HCT116 (cell line): ENCODE data around the gene OGG1. TPM values are rescaled to one million over a fixed set of nuclear protein-coding genes. Genes with fewer than 3 reads are reported as not detected.

Experiments used
- ATAC-seq: fragments of 200-7000 bp; cut with Tn5 transposase; 2 replicates; pipeline ENCODE4 v1.9.1; 2020; ENCODE audit warnings: mild to moderate bottlenecking, moderate library complexity
- BruUV-seq: library from RNA; stranded (reverse); fragments of 400-500 nt; replicated peaks from 2 replicates; lab custom pipeline; 2021; lab: Mats Ljungman, UMichigan
- CTCF ChIA-PET: fragments of 300-600 bp; sonication (Branson Sonifier 250); formaldehyde crosslinking; loops from one replicate; lab custom pipeline; 2021; ENCODE audit warnings: antibody characterized with exemption; lab: Charles Lee
- POLR2A ChIA-PET: fragments of 300-600, 350-600 bp; sonication (Branson Sonifier 250); formaldehyde crosslinking; loops from one replicate; lab custom pipeline; 2021; ENCODE audit warnings: antibody characterized with exemption; lab: Charles Lee
- RAD21 ChIA-PET, 2 experiments: fragments of 300-600 bp; sonication (Branson Sonifier 250); formaldehyde crosslinking; loops; one replicate each; lab custom pipeline; 2023; ENCODE audit warnings: low total read pairs in 2 of 2; ENCODE audit not compliant: uncharacterized antibody in 2 of 2, unreplicated experiment in 2 of 2, low non-redundant PET in 1 of 2; lab: Charles Lee
- DNase-seq: peaks from one replicate; pipeline ENCODE4 v3.0.0-alpha.2; 2010; ENCODE audit warnings: low read depth, low spot score
- H2AFZ ChIP-seq: fragments of 200-600 bp; shearing (Covaris generic), sonication (generic); 2 replicates; pipeline ENCODE4 v1.6.1; 2017; ENCODE audit warnings: low read depth, mixed run types, mixed read lengths, antibody characterized with exemption, low read length; ENCODE audit not compliant: poor library complexity, severe bottlenecking
- H3K27ac ChIP-seq: 2 replicates; pipeline ENCODE4 v1.5.1; 2012; ENCODE audit warnings: low read depth, low read length
- H3K27me3 ChIP-seq: fragments of 200-600 bp; sonication (generic); 2 replicates; pipeline ENCODE4 v1.6.1; 2016; ENCODE audit warnings: mixed run types, low read length, mixed read lengths; ENCODE audit not compliant: insufficient read depth
- H3K36me3 ChIP-seq, 2 experiments: fragments of 200-500 bp in 1 of 2; fragments of 200-600 bp in 1 of 2; sonication (Bioruptor generic) in 1 of 2; sonication (generic) in 1 of 2; 2 replicates each; pipeline versions ENCODE4 v1.5.1 to v1.6.1; 2014 to 2016; ENCODE audit warnings: low read length in 2 of 2, inconsistent platforms in 1 of 2, mixed read lengths in 1 of 2, mixed run types in 1 of 2; ENCODE audit not compliant: insufficient read depth in 2 of 2, control insufficient read depth in 1 of 2
- H3K4me1 ChIP-seq, 2 experiments: fragments of 200-600 bp in 1 of 2; sonication (generic) in 1 of 2; 2 replicates each; pipeline versions ENCODE4 v1.5.1 to v1.6.1; 2012 to 2017; ENCODE audit warnings: low read length in 2 of 2, inconsistent platforms in 1 of 2, mild to moderate bottlenecking in 1 of 2, mixed read lengths in 1 of 2, mixed run types in 1 of 2, moderate library complexity in 1 of 2; ENCODE audit not compliant: insufficient read depth in 2 of 2, control insufficient read depth in 1 of 2
- H3K4me2 ChIP-seq: fragments of 200-600 bp; sonication (generic); 2 replicates; pipeline ENCODE4 v1.6.1; 2017; ENCODE audit warnings: mixed run types, low read length, mixed read lengths
- H3K4me3 ChIP-seq, 2 experiments: fragments of 200-600 bp in 1 of 2; sonication (generic) in 1 of 2; replicated peaks in 1 of 2; 2 replicates each; pipeline ENCODE4 v1.5.1; 2011 to 2016; ENCODE audit warnings: low read length in 2 of 2, control low read depth in 1 of 2, low read depth in 1 of 2, mild to moderate bottlenecking in 1 of 2, mixed read lengths in 1 of 2, mixed run types in 1 of 2
- H3K79me2 ChIP-seq: fragments of 200-600 bp; sonication (generic); 2 replicates; pipeline ENCODE4 v1.6.1; 2017; ENCODE audit warnings: mild to moderate bottlenecking, mixed run types, low read length, moderate library complexity, mixed read lengths; ENCODE audit not compliant: insufficient read depth
- H3K9ac ChIP-seq: fragments of 200-600 bp; sonication (generic); 2 replicates; pipeline ENCODE4 v1.6.1; 2016; ENCODE audit warnings: low read length, mixed read lengths
- H3K9me2 ChIP-seq: fragments of 200-600 bp; sonication (generic), shearing (Covaris generic); 2 replicates; pipeline ENCODE4 v1.6.1; 2017; ENCODE audit warnings: mixed run types, mild to moderate bottlenecking, moderate library complexity; ENCODE audit not compliant: insufficient read depth
- H3K9me3 ChIP-seq, 2 experiments: fragments of 200-500 bp in 1 of 2; fragments of 200-600 bp in 1 of 2; sonication (Bioruptor generic) in 1 of 2; sonication (generic) in 1 of 2; 2 replicates each; pipeline ENCODE4 v1.6.1; 2014 to 2017; ENCODE audit warnings: low read length in 2 of 2, mixed read lengths in 2 of 2, inconsistent platforms in 1 of 2, low read depth in 1 of 2, mild to moderate bottlenecking in 1 of 2, mixed run types in 1 of 2, moderate library complexity in 1 of 2; ENCODE audit not compliant: control insufficient read depth in 1 of 2, insufficient read depth in 1 of 2
- H4K20me1 ChIP-seq: fragments of 200-600 bp; sonication (generic), shearing (Covaris generic); 2 replicates; pipeline ENCODE4 v1.6.1; 2017; ENCODE audit warnings: mixed run types, mild to moderate bottlenecking, moderate library complexity; ENCODE audit not compliant: insufficient read depth
- ATF3 ChIP-seq: IDR thresholded peaks from 2 replicates; pipeline ENCODE4 v1.6.1; 2012
- CBX3 ChIP-seq: IDR thresholded peaks from 2 replicates; pipeline ENCODE4 v1.6.1; 2012; ENCODE audit warnings: low read depth
- EGR1 ChIP-seq: IDR thresholded peaks from 2 replicates; pipeline ENCODE4 v1.6.1; 2012; ENCODE audit warnings: low read depth
- ELF1 ChIP-seq: IDR thresholded peaks from 2 replicates; pipeline ENCODE4 v1.6.1; 2012; ENCODE audit warnings: low read depth, borderline replicate concordance
- EZH2 ChIP-seq: fragments of 200-600 bp; sonication (generic); IDR thresholded peaks from 2 replicates; pipeline ENCODE4 v1.6.1; 2017; ENCODE audit warnings: antibody characterized with exemption, mixed run types
- EZH2phosphoT487 ChIP-seq: fragments of 200-600 bp; IDR thresholded peaks from 2 replicates; pipeline ENCODE4 v1.6.1; 2018; ENCODE audit warnings: antibody characterized with exemption, borderline replicate concordance
- FOSL1 ChIP-seq: IDR thresholded peaks from 2 replicates; pipeline ENCODE4 v1.6.1; 2012; ENCODE audit warnings: low read depth
- JUND ChIP-seq: IDR thresholded peaks from 2 replicates; pipeline ENCODE4 v1.6.1; 2012
- POLR2A ChIP-seq: IDR thresholded peaks from 2 replicates; pipeline ENCODE4 v1.7.0; 2011; ENCODE audit warnings: borderline replicate concordance; ENCODE audit not compliant: insufficient read depth, insufficient read length; ENCODE audit errors: extremely low read depth
- POLR2AphosphoS5 ChIP-seq: IDR thresholded peaks from 2 replicates; pipeline ENCODE4 v1.6.1; 2011; ENCODE audit warnings: mild to moderate bottlenecking, low read depth, low read length, moderate library complexity
- REST ChIP-seq: IDR thresholded peaks from 2 replicates; pipeline ENCODE4 v1.6.1; 2012; ENCODE audit warnings: low read depth
- SIN3A ChIP-seq: IDR thresholded peaks from 2 replicates; pipeline ENCODE4 v1.6.1; 2012; ENCODE audit warnings: low read depth
- SP1 ChIP-seq: IDR thresholded peaks from 2 replicates; pipeline ENCODE4 v1.6.1; 2012; ENCODE audit warnings: low read depth
- SRF ChIP-seq: IDR thresholded peaks from 2 replicates; pipeline ENCODE4 v1.6.1; 2012; ENCODE audit warnings: low read depth
- TCF7L2 ChIP-seq: IDR thresholded peaks from 2 replicates; pipeline ENCODE4 v1.7.0; 2011; ENCODE audit warnings: borderline replicate concordance, inconsistent platforms; ENCODE audit not compliant: insufficient read depth, insufficient read length; ENCODE audit errors: extremely low read depth
- YY1 ChIP-seq: IDR thresholded peaks from 2 replicates; pipeline ENCODE4 v1.6.1; 2011; ENCODE audit warnings: low read length, low read depth, moderate library complexity, mild to moderate bottlenecking; ENCODE audit not compliant: insufficient replicate concordance; ENCODE audit errors: extremely low read depth
- ZFX ChIP-seq: fragments of 450-650 bp; IDR thresholded peaks from 2 replicates; pipeline ENCODE4 v1.6.1; 2017
- ZNF274 ChIP-seq: fragments of 200-500 bp; sonication (Bioruptor generic); IDR thresholded peaks from 2 replicates; pipeline ENCODE4 v1.6.1; 2014; ENCODE audit warnings: mild to moderate bottlenecking, low read depth, low read length, inconsistent platforms
- intact Hi-C: fragments of 100-400 bp; cut with micrococcal nuclease; formaldehyde crosslinking; loops from 2 replicates; pipeline ENCODE4 v1.10.0; 2022
- total RNA-seq: library from RNA; stranded (reverse); gene quantifications from one replicate; pipeline ENCODE4 v1.2.1, GENCODE V29; 2021; ENCODE audit not compliant: unreplicated experiment
- TF ChIP-seq, protein P1 (sequence below): IDR thresholded peaks from 2 replicates; pipeline ENCODE4 v1.6.1; 2012
- TF ChIP-seq, protein P2 (sequence below): IDR thresholded peaks from 2 replicates; pipeline ENCODE4 v1.6.1; 2011; ENCODE audit warnings: mild to moderate bottlenecking, low read length, moderate library complexity; ENCODE audit not compliant: insufficient replicate concordance; ENCODE audit errors: extremely low read depth

OGG1 gene
- total RNA-seq, 1 experiment from 2014 or later: 16.3 TPM

DNA sequence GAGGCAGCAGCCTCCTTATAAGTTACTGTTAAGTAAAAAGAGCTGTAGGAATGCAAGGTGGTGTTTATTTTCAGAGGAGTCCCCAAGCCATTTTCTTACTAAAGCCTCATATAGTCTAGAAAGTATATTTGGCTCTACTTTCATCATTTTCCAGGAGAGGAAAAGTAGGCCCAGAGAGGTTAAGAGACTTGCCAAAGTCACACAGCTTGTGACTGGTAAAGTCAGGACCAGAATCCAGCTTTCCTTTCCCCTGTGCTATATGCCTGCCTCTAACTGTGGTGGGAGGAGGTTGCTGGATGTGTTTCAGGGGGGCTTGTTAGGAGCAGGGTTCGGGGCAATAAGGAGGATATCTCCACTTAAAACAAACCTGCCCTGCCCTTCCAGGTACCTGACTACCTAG is 7.2 kb upstream of the OGG1 start:
- H3K9ac ChIP-seq: no peak overlapping the region
- TF ChIP-seq JUND: no peak
- TF ChIP-seq EGR1: no peak
- no peak for TF ChIP-seq ATF3
- no peak for TF ChIP-seq SIN3A
- no peak for TF ChIP-seq EZH2
- no peak for TF ChIP-seq FOSL1
- no peak for TF ChIP-seq POLR2AphosphoS5
- no peak for TF ChIP-seq REST
- TF ChIP-seq TCF7L2: no peak
- TF ChIP-seq ELF1: no peak
- no peak for TF ChIP-seq ZFX
- no peak for TF ChIP-seq CBX3
- TF ChIP-seq, protein P1, sequence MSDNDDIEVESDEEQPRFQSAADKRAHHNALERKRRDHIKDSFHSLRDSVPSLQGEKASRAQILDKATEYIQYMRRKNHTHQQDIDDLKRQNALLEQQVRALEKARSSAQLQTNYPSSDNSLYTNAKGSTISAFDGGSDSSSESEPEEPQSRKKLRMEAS: no peak
- no peak for TF ChIP-seq POLR2A
- TF ChIP-seq ZNF274: no peak
- TF ChIP-seq EZH2phosphoT487: no peak
- TF ChIP-seq, protein P2, sequence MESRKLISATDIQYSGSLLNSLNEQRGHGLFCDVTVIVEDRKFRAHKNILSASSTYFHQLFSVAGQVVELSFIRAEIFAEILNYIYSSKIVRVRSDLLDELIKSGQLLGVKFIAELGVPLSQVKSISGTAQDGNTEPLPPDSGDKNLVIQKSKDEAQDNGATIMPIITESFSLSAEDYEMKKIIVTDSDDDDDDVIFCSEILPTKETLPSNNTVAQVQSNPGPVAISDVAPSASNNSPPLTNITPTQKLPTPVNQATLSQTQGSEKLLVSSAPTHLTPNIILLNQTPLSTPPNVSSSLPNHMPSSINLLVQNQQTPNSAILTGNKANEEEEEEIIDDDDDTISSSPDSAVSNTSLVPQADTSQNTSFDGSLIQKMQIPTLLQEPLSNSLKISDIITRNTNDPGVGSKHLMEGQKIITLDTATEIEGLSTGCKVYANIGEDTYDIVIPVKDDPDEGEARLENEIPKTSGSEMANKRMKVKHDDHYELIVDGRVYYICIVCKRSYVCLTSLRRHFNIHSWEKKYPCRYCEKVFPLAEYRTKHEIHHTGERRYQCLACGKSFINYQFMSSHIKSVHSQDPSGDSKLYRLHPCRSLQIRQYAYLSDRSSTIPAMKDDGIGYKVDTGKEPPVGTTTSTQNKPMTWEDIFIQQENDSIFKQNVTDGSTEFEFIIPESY: no peak
- no peak for TF ChIP-seq SRF
- TF ChIP-seq SP1: no peak
- no peak for TF ChIP-seq YY1
- no peak overlapping the region for H3K27ac ChIP-seq
- H3K79me2 ChIP-seq: peaks cover 11% of the 10 kb centered on the region; the same call in 1 of the 2 replicates
- no peaks in the 10 kb centered on the region for H3K4me1 ChIP-seq
- H3K4me3 ChIP-seq: no peak overlapping the region
- H2AFZ ChIP-seq: no peak overlapping the region
- intact Hi-C loops: no loop called here
- BruUV-seq: no TSS peak
- H3K9me3 ChIP-seq: no peaks in the 10 kb centered on the region
- CTCF ChIA-PET: no interaction called here
- H3K27me3 ChIP-seq: no peaks in the 10 kb centered on the region
- RAD21 ChIA-PET: no interaction called here
- H3K36me3 ChIP-seq: peaks cover 77 to 92% of the 10 kb centered on the region in 2 experiments; a peak in 3 of 4 replicates
- ATAC-seq: no peak
- no peak overlapping the region for H3K4me2 ChIP-seq
- POLR2A ChIA-PET: no interaction called here
- no peaks in the 10 kb centered on the region for H3K9me2 ChIP-seq
- H4K20me1 ChIP-seq: no peaks in the 10 kb centered on the region
- DNase-seq: no peak
